ENCODE data around the gene KRT16.

DNA sequence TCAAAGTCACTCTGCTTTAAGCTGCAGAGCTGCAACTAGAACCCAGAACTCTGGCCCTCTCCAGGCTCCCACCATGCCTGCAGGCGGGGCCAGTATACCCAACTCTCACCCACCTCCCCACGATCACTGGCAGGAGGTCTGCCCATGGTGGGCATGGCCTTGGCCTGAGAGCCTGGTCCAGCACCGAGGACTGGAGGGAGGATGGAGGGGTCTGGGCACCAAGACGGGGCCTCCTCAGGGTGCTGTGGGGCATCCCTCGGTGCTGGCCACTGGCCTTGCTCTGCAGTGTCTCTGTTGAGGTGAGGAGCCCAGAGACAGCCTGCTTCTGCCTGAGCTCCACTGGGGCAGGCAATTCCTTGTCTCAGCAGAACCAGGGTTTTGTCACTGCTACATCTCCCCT lies 1.5 kb upstream of the KRT16 start:
- TF ChIP-seq EZH2 (IDR thresholded peaks at IDR 0.05; ENCODE audit: insufficient read depth, low read length): no peak
- TF ChIP-seq, protein P1, sequence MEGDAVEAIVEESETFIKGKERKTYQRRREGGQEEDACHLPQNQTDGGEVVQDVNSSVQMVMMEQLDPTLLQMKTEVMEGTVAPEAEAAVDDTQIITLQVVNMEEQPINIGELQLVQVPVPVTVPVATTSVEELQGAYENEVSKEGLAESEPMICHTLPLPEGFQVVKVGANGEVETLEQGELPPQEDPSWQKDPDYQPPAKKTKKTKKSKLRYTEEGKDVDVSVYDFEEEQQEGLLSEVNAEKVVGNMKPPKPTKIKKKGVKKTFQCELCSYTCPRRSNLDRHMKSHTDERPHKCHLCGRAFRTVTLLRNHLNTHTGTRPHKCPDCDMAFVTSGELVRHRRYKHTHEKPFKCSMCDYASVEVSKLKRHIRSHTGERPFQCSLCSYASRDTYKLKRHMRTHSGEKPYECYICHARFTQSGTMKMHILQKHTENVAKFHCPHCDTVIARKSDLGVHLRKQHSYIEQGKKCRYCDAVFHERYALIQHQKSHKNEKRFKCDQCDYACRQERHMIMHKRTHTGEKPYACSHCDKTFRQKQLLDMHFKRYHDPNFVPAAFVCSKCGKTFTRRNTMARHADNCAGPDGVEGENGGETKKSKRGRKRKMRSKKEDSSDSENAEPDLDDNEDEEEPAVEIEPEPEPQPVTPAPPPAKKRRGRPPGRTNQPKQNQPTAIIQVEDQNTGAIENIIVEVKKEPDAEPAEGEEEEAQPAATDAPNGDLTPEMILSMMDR (IDR thresholded peaks at IDR 0.05; ENCODE audit: insufficient read depth, low read depth, low read length): no peak
